GM19099 (cell line): Measurements from ENCODE around the gene ZNF740.

Source experiments
- POLR2A ChIP-seq: IDR thresholded peaks from 3 replicates; pipeline ENCODE4 v1.6.1; 2011; ENCODE audit warnings: low read depth; ENCODE audit not compliant: insufficient read length; ENCODE audit errors: extremely low read depth

ZNF740 gene

GRCh38 chr12:53214687-53215455 lies 34.3 kb downstream of the ZNF740 start:
- TF ChIP-seq POLR2A, result no peak

- TF ChIP-seq POLR2A, result no peak
Observed at GRCh38 chr12:53215497-53215896, 35.0 kb downstream of the ZNF740 start.

GRCh38 chr12:53217051-53217930 lies 36.8 kb downstream of the ZNF740 start:
- no peak for TF ChIP-seq POLR2A

- TF ChIP-seq POLR2A, result no peak
Observed at GRCh38 chr12:53217931-53218307, 37.4 kb downstream of the ZNF740 start.

GRCh38 chr12:53218551-53219291 lies 38.2 kb downstream of the ZNF740 start:
- no peak for TF ChIP-seq POLR2A

- TF ChIP-seq POLR2A, result no peak
Observed at GRCh38 chr12:53219292-53219955, 38.9 kb downstream of the ZNF740 start.

GRCh38 chr12:53219956-53220693 lies 39.6 kb downstream of the ZNF740 start:
- no peak for TF ChIP-seq POLR2A

GRCh38 chr12:53220694-53221202 lies 40.2 kb downstream of the ZNF740 start:
- TF ChIP-seq POLR2A, result no peak

- TF ChIP-seq POLR2A, result peak; percentile 51
Observed at GRCh38 chr12:53221203-53222080, 40.9 kb downstream of the ZNF740 start.

GRCh38 chr12:53222170-53222721 lies 41.7 kb downstream of the ZNF740 start:
- TF ChIP-seq POLR2A, result no peak

- TF ChIP-seq POLR2A, result no peak
Observed at GRCh38 chr12:53222806-53223261, 42.3 kb downstream of the ZNF740 start.

- TF ChIP-seq POLR2A, result no peak
Observed at GRCh38 chr12:53223389-53224060, 43.0 kb downstream of the ZNF740 start.
